ENCODE data around the gene CEACAM1. TPM values are rescaled to one million over a fixed set of nuclear protein-coding genes. Genes with fewer than 3 reads are reported as not detected.

Gene CEACAM1
- total and polyA plus RNA-seq, 2 donors (not counting 1 experiment from before 2014, with no cell fraction given), result 0.03 TPM; not detected in 1

DNA sequence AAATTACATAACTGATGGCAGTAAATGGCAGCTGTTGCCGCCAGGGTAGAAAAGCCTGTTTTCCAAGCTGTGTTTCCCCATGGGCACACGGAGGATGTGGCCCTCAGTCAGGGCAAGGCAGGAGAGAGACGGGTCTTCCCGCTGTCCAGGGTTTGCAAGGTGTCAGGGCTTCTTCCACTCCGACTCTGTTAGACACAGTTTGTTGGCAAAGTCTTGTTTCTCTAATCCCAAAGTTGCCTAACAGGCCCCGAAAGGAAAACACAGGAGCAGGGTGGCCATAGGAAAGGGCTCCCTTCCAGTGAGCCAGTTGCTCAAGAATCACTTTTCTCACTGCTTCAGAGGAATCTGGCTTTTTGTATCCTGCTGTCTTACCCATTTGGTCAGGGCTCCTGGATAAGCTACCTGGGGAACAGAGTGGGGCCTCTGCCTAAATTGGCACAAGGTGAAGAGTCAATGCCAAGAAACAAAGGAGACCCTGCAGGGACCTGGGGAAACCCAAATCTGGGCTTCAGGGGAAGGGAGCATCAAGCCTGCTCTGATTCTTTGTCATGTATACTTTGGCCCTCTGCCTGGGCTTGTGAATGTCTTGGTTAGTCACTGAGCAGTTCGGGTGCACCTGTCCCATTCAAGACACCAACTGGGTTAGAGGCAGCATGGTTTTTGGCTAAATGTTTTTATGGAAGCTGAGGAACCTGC lies 56.6 kb downstream of the CEACAM1 start:
- Histone ChIP-seq H4K20me1 (ENCODE audit: control insufficient read depth, extremely low read depth, insufficient read depth, low read length) (no peaks in the 10 kb centered on the region), H3K27me3 (ENCODE audit: control insufficient read depth, insufficient read depth, low read length) (peaks cover 3% of the 10 kb centered on the region), H3K27ac (ENCODE audit: insufficient read depth, low read length) (no peak overlapping the region), H3K4me2 (ENCODE audit: extremely low read depth, insufficient read depth, low read length) (no peak overlapping the region), H3K9me3 (ENCODE audit: control insufficient read depth, insufficient read depth, low read depth, low read length) (no peaks in the 10 kb centered on the region), H3K36me3 (ENCODE audit: control insufficient read depth, insufficient read depth, low read length) (no peaks in the 10 kb centered on the region), H3K79me2 (ENCODE audit: control insufficient read depth, insufficient read depth, low read length) (no peaks in the 10 kb centered on the region), H3K9ac (ENCODE audit: insufficient read depth, low read length) (no peak overlapping the region), H3K4me1 (ENCODE audit: control insufficient read depth, extremely low read depth, insufficient read depth, low read length) (no peaks in the 10 kb centered on the region), H2AFZ (ENCODE audit: low read length) (no peak overlapping the region), H3K4me3 (replicated peaks in 1 of 4; ENCODE audit: control extremely low read depth in 1 of 4, insufficient read depth in 1 of 4, low read depth in 3 of 4, low read length in 4 of 4) (no peak overlapping the region)
- DNase-seq (ENCODE audit: low read depth in 2 of 2), result peak in 1 of 2 donors; percentile 9
- TF ChIP-seq EZH2 (IDR thresholded peaks at IDR 0.05; ENCODE audit: low read length, missing control alignments), result no peak

DNA sequence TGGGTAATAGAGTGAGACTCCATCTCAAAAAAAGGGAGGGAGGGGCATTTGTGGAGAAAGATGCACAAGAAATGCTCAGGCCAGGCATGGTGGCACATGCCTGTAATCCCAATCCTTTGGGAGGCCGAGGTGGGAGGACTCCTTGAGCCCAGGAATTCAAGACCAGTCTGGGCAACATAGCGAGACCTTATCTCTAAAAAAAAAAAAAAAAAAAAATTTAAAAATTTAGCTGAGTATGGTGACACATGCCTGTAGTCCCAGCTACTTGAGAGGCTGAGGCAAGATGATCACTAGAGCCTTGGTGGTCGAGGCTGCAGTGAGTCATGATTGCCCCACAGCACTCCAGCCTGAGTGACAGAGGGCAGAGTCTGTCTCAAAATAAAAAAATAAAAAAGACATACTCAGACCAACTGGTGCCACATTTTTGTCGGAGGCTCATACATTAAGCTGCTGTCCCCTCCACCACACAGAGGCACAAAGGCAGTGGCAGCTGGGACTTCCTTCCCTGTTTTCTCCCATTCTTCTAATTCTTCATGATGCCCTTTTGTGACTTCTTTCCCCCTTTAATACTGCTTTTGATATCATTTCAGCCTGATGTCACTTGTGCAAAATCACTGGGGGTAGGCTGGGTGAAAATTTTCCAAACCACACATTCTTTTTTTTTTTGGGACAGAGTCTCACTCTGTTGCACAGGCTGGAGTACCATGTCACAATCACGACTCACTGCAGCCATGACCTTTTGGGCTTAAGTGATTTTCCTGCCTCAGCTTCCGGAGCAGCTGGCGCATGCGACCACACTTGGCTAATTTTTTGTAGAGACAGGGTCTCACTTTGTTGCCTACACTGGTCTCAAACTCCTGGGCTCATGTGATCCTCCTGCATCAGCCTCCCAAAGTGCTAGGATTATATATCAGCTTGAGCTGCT lies 58.7 kb downstream of the CEACAM1 start:
- TF ChIP-seq, protein P1, sequence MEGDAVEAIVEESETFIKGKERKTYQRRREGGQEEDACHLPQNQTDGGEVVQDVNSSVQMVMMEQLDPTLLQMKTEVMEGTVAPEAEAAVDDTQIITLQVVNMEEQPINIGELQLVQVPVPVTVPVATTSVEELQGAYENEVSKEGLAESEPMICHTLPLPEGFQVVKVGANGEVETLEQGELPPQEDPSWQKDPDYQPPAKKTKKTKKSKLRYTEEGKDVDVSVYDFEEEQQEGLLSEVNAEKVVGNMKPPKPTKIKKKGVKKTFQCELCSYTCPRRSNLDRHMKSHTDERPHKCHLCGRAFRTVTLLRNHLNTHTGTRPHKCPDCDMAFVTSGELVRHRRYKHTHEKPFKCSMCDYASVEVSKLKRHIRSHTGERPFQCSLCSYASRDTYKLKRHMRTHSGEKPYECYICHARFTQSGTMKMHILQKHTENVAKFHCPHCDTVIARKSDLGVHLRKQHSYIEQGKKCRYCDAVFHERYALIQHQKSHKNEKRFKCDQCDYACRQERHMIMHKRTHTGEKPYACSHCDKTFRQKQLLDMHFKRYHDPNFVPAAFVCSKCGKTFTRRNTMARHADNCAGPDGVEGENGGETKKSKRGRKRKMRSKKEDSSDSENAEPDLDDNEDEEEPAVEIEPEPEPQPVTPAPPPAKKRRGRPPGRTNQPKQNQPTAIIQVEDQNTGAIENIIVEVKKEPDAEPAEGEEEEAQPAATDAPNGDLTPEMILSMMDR (conservative IDR thresholded peaks at IDR 0.05 in 1 of 2, IDR thresholded peaks at IDR 0.05 in 1 of 2; ENCODE audit: low read depth in 1 of 2, low read length in 2 of 2), result no peak
- no peak overlapping the region for H3K4me3 ChIP-seq (replicated peaks in 1 of 4; ENCODE audit: control extremely low read depth in 1 of 4, insufficient read depth in 1 of 4, low read depth in 3 of 4, low read length in 4 of 4)
- no peak overlapping the region for H2AFZ ChIP-seq (ENCODE audit: low read length)
- H3K9me3 ChIP-seq (ENCODE audit: control insufficient read depth, insufficient read depth, low read depth, low read length), result no peaks in the 10 kb centered on the region
- no peak overlapping the region for H3K9ac ChIP-seq (ENCODE audit: insufficient read depth, low read length)
- H3K36me3 ChIP-seq (ENCODE audit: control insufficient read depth, insufficient read depth, low read length), result no peaks in the 10 kb centered on the region
- no peaks in the 10 kb centered on the region for H3K27me3 ChIP-seq (ENCODE audit: control insufficient read depth, insufficient read depth, low read length)
- H3K27ac ChIP-seq (ENCODE audit: insufficient read depth, low read length), result no peak overlapping the region
- no peaks in the 10 kb centered on the region for H3K79me2 ChIP-seq (ENCODE audit: control insufficient read depth, insufficient read depth, low read length)
- no peaks in the 10 kb centered on the region for H4K20me1 ChIP-seq (ENCODE audit: control insufficient read depth, extremely low read depth, insufficient read depth, low read length)
- no peaks in the 10 kb centered on the region for H3K4me1 ChIP-seq (ENCODE audit: control insufficient read depth, extremely low read depth, insufficient read depth, low read length)
- H3K4me2 ChIP-seq (ENCODE audit: extremely low read depth, insufficient read depth, low read length), result no peak overlapping the region
- DNase-seq (ENCODE audit: low read depth in 2 of 2), result peak in 1 of 2 donors; percentile 5

DNA sequence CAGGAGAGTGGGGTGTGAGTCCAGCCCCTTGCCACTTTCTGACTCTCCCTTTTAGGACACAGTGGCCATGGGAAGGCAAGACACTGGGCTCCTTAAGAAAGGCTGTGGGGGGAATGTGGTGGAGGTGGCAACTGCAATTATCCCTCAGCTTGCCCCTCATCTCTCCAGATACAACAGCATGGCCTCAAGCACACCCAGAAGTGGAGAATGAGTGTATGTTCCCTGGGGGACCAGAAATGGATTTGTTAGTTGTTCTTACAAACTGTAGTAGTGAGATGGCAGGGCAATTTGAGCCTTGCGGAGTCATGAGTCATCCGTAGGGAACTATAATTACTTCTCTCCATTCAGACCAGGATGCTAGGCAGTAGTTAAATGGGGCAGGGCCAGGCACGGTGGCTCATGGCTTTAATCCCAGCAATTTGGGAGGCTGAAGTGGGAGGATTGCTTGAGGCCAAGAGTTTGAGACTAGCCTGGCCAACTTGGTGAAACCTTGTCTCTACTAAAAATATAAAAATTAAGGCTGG lies 59.9 kb downstream of the CEACAM1 start:
- Histone ChIP-seq H3K79me2 (ENCODE audit: control insufficient read depth, insufficient read depth, low read length) (no peaks in the 10 kb centered on the region), H3K27ac (ENCODE audit: insufficient read depth, low read length) (no peak overlapping the region), H3K27me3 (ENCODE audit: control insufficient read depth, insufficient read depth, low read length) (no peaks in the 10 kb centered on the region), H3K4me2 (ENCODE audit: extremely low read depth, insufficient read depth, low read length) (no peak overlapping the region), H3K9me3 (ENCODE audit: control insufficient read depth, insufficient read depth, low read depth, low read length) (no peaks in the 10 kb centered on the region), H3K9ac (ENCODE audit: insufficient read depth, low read length) (no peak overlapping the region), H2AFZ (ENCODE audit: low read length) (no peak overlapping the region), H3K36me3 (ENCODE audit: control insufficient read depth, insufficient read depth, low read length) (no peaks in the 10 kb centered on the region), H4K20me1 (ENCODE audit: control insufficient read depth, extremely low read depth, insufficient read depth, low read length) (no peaks in the 10 kb centered on the region), H3K4me1 (ENCODE audit: control insufficient read depth, extremely low read depth, insufficient read depth, low read length) (no peaks in the 10 kb centered on the region), H3K4me3 (replicated peaks in 1 of 4; ENCODE audit: control extremely low read depth in 1 of 4, insufficient read depth in 1 of 4, low read depth in 3 of 4, low read length in 4 of 4) (no peak overlapping the region)
- TF ChIP-seq, protein P1 (conservative IDR thresholded peaks at IDR 0.05 in 1 of 2, IDR thresholded peaks at IDR 0.05 in 1 of 2; ENCODE audit: low read depth in 1 of 2, low read length in 2 of 2), result no peak
- TF ChIP-seq EZH2 (IDR thresholded peaks at IDR 0.05; ENCODE audit: low read length, missing control alignments), result no peak
- DNase-seq (ENCODE audit: low read depth in 2 of 2), result peak; percentile 57 to 62

Measured in fibroblast of lung (primary cell).